ENCODE data around the gene TMEM161B.

DNA sequence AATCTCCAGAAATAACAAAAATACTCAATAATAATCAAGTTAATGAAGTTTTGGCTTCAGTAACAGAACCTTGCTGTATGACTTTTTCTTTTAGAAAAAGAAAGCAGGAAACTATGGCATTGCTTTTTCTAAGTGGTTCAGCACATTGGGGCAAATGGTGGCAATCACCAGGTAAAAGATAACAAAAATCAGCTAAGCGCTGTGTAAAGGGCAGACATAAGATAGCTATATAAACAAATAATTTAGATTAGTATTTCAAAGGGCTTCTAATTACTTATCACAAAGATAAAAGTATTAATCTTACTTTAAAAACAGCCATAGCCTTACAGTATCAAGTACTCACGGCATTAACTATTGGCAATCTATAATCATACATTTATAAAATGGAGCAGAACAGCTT, 10.0 kb downstream of the TMEM161B start:
- TF ChIP-seq, protein P1, sequence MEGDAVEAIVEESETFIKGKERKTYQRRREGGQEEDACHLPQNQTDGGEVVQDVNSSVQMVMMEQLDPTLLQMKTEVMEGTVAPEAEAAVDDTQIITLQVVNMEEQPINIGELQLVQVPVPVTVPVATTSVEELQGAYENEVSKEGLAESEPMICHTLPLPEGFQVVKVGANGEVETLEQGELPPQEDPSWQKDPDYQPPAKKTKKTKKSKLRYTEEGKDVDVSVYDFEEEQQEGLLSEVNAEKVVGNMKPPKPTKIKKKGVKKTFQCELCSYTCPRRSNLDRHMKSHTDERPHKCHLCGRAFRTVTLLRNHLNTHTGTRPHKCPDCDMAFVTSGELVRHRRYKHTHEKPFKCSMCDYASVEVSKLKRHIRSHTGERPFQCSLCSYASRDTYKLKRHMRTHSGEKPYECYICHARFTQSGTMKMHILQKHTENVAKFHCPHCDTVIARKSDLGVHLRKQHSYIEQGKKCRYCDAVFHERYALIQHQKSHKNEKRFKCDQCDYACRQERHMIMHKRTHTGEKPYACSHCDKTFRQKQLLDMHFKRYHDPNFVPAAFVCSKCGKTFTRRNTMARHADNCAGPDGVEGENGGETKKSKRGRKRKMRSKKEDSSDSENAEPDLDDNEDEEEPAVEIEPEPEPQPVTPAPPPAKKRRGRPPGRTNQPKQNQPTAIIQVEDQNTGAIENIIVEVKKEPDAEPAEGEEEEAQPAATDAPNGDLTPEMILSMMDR (IDR thresholded peaks at IDR 0.05): no peak
- TF ChIP-seq POLR2A (IDR thresholded peaks at IDR 0.05) (no peak), POLR2AphosphoS5 (IDR thresholded peaks at IDR 0.05) (no peak)

All from upper lobe of left lung (tissue), 4 donors.